22Rv1 (cell line): ENCODE results near the gene ZNF829.

Experiments
- H3K27ac ChIP-seq: fragments of 450-650 bp; 2 replicates; pipeline ENCODE4 v1.5.1; 2017
- ZFX ChIP-seq: fragments of 450-650 bp; IDR thresholded peaks from 2 replicates; pipeline ENCODE4 v1.6.1; 2017; ENCODE audit warnings: antibody characterized with exemption, borderline replicate concordance
- TF ChIP-seq, protein P1 (sequence below): fragments of 450-650 bp; IDR thresholded peaks from 2 replicates; pipeline ENCODE4 v1.5.1; 2017; ENCODE audit warnings: mild to moderate bottlenecking

The ZNF829 gene

DNA sequence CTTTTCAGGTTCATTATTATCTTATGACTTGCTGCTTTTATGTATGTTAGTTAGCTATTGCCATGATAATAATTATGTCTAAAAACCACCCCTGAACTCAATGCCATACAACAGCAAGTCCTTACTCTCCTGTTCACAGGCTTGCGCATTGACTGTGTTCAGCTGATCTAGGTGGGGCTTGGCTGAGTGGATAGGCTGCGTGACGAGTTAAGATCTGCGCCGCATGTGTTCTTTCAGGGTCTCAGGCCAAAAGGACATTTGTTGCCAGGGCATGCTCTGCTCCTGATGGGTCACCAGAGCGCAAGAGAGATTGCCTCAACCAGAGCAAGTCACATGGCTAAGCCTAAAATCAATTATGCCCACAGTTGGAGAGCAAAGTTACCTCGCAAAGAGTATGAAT is 900 bp upstream of the ZNF829 start:
- peak overlapping the region; percentile 87 for H3K27ac ChIP-seq
- TF ChIP-seq, protein P1, sequence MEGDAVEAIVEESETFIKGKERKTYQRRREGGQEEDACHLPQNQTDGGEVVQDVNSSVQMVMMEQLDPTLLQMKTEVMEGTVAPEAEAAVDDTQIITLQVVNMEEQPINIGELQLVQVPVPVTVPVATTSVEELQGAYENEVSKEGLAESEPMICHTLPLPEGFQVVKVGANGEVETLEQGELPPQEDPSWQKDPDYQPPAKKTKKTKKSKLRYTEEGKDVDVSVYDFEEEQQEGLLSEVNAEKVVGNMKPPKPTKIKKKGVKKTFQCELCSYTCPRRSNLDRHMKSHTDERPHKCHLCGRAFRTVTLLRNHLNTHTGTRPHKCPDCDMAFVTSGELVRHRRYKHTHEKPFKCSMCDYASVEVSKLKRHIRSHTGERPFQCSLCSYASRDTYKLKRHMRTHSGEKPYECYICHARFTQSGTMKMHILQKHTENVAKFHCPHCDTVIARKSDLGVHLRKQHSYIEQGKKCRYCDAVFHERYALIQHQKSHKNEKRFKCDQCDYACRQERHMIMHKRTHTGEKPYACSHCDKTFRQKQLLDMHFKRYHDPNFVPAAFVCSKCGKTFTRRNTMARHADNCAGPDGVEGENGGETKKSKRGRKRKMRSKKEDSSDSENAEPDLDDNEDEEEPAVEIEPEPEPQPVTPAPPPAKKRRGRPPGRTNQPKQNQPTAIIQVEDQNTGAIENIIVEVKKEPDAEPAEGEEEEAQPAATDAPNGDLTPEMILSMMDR: no peak
- TF ChIP-seq ZFX: no peak

DNA sequence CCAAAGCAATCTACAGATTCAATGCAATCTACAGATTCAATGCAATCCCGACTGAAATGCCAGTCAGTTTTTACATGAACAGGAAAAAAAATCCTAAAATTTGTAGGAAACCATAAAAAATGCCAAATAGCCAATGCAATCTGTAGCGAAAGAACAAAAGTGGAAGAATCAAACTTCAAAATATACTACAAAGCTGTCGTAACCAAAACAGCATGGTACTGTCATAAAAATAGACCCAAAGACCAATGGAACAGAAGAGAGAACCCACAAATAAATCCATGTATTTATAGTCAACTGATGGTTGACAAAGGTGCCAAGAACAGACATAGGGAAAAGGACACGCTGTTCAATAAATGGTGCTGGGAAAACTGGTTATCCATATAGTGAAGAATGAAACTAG is 17.7 kb downstream of the ZNF829 start:
- TF ChIP-seq, protein P1: no peak
- TF ChIP-seq ZFX: no peak

DNA sequence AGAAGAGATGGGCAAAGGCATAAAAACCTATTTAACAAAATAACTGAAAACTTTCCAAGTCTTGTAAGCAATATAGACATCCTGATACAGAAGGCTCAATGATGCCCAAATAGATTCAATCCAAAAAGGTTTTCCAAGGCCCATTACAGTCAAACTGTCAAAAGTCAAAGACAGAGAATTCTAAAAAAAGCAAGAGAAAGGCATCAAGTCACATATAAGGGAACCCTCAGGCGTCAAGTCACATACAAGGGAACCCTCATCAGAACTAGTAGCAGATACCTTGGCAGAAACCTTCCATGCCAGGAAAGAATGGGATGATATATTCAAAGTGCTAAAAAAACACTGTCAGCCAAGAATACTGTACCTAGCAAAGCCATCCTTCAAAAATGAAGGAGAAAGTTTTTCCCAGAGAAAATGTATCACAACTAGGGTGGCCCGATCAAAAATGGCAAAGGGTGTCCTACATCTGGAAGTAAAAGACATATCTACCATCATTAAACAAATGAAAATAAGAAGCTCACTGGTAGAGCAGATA is 21.2 kb downstream of the ZNF829 start:
- TF ChIP-seq ZFX: no peak
- TF ChIP-seq, protein P1: no peak
- H3K27ac ChIP-seq: no peak overlapping the region

More for the DNA sequence above, 17.7 kb downstream of the ZNF829 start:
- no peak overlapping the region for H3K27ac ChIP-seq

DNA sequence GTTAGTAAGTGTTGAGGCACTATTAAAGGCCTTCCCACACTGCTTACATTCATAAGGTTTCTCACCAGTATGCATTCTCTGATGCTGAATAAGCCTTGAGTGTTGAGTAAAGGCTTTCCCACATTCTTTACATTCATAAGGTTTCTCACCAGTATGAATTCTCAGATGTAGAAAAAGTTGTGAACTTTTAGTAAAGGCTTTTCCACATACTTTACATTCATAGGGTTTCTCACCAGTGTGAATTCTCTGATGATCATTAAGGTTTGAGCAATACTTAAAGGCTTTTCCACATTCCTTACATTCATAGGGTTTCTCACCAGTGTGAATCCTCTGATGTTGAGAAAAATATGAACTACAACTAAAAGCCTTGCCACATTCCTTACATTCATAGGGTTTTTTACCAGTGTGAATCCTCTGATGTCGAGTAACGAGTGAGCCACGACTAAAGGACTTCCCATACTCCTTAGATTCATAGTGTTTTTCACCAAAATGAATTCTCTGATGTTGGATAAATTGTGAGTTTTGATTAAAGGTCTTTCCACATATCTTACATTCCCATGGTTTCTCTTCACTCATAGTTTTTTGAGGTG is 24.2 kb downstream of the ZNF829 start:
- TF ChIP-seq, protein P1: no peak
- TF ChIP-seq ZFX: no peak

DNA sequence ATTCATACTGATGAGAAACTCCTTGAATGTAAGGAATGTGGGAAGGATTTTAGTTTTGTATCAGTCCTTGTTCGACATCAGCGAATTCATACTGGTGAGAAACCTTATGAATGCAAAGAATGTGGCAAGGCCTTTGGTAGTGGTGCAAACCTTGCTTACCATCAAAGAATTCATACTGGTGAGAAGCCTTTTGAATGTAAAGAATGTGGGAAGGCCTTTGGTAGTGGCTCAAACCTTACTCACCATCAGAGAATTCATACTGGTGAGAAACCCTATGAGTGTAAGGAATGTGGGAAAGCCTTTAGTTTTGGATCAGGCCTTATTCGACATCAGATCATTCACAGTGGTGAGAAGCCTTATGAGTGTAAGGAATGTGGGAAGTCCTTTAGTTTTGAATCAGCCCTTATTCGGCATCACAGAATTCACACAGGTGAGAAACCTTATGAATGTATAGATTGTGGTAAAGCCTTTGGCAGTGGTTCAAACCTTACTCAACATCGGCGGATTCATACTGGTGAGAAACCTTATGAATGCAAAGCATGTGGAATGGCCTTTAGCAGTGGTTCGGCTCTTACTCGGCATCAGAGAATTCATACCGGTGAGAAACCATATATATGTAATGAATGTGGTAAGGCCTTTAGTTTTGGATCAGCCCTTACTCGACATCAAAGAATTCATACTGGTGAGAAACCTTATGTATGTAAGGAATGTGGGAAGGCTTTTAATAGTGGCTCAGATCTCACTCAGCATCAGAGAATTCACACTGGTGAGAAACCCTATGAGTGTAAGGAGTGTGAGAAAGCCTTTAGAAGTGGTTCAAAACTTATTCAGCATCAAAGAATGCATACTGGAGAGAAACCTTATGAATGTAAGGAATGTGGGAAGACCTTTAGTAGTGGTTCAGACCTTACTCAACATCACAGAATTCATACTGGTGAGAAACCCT is 38.8 kb downstream of the ZNF829 start:
- no peak overlapping the region for H3K27ac ChIP-seq
- TF ChIP-seq ZFX: no peak
- TF ChIP-seq, protein P1: no peak

More for the DNA sequence above, 24.2 kb downstream of the ZNF829 start:
- H3K27ac ChIP-seq: no peak overlapping the region

DNA sequence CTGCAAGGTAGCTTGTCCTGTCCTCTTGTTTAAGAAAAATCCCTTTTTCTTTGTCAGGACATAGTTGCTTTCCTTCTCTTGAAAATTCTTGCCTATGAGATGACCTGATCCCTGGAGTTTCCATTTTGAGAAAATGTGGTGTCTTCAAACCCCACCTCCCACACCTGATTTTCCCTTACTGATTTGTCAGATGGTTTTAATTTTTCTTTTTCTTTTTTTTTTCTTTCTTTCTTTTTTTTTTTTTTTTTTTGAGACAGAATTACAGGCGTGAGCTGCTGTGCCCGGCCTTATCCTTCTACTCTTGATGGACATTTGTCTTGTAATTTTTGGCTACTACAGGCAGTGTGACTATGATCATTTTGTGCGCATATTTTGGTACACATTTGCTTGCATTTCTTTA is 64.2 kb downstream of the ZNF829 start:
- peak overlapping the region; percentile 71; the same call in 1 of the 2 replicates for H3K27ac ChIP-seq
- TF ChIP-seq, protein P1: no peak
- TF ChIP-seq ZFX: no peak
